GM18907 (cell line): Measurements from ENCODE around the gene DCDC2.
A peak's percentile ranks its signal among the peaks of the same experiment; 100 is the strongest.
"Not testable (repeated sequence)": the region's sequence is repeated elsewhere in the genome, so short reads cannot be mapped to it uniquely, and the experiment has no call there.

Experiments used
- ATAC-seq: cut with Tn5 transposase; IDR thresholded peaks from one replicate; pipeline ENCODE4 v1.9.1; 2021; ENCODE audit warnings: mild to moderate bottlenecking, moderate library complexity; ENCODE audit not compliant: unreplicated experiment

The DCDC2 gene

GRCh38 chr6:24329022-24329421, 28.8 kb downstream of the DCDC2 start:
- no peak for ATAC-seq

DNA sequence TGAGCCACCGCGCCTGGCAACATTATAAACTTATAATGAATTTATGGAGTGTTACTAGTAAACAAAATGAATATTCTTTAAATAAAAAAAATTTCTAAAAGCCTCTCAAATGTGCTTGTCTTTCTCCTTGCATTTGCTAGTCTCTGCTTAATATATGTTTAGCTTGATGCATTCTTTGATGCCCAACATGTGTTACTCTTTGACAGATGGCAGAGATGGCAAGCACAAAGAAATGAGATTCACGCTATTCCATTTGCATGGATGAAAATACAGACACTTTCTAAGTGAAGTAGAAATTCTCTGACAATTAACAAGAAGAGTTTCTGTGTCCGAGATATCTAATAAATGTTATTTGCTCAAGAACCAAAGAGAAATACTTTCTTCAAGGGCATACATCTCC, 30.1 kb downstream of the DCDC2 start:
- no peak for ATAC-seq

DNA sequence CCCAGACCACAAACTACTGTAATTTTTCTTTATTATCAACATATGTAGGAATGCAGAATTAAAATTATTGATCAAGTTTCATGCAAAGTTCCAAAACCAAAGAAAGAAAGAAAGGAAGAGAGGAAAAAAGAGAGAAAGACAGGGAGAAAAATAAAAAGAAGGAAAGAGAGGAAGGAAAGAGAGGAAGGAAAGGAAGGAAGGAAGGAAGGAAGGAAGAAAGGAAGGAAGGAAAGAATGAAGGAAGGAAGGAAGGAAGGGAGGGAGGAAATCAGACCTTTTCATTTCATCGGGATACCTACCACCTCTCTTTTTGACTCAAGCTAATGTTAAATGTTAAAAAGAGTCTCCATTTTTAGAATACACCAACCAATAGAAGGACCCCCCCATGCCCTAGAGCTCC, 31.9 kb downstream of the DCDC2 start:
- no peak for ATAC-seq

DNA sequence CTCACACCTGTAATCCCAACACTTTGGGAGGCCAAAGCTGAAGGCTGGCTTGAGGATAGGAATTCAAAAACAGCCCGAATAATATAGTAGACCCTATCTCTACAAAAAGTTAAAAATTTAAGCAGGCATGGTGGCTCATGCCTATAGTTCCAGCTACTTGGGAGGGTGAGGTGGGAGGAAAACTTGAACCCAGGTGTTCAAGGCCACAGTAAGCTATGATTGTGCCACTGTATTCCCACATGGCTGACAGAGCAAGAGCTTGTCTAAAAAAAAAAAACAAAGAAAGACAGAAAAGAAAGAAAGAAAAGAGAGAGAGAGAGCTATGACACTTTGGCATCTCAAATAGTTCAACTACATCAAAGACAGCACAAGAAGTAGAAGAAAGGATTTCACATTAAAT, 33.2 kb downstream of the DCDC2 start:
- no peak for ATAC-seq

- ATAC-seq, result no peak
Measured at GRCh38 chr6:24323632-24324337, 34.1 kb downstream of the DCDC2 start.

- ATAC-seq, result no peak
Measured at GRCh38 chr6:24322924-24323323, 34.9 kb downstream of the DCDC2 start.

GRCh38 chr6:24322446-24322845, 35.4 kb downstream of the DCDC2 start:
- ATAC-seq, result not testable (repeated sequence)

DNA sequence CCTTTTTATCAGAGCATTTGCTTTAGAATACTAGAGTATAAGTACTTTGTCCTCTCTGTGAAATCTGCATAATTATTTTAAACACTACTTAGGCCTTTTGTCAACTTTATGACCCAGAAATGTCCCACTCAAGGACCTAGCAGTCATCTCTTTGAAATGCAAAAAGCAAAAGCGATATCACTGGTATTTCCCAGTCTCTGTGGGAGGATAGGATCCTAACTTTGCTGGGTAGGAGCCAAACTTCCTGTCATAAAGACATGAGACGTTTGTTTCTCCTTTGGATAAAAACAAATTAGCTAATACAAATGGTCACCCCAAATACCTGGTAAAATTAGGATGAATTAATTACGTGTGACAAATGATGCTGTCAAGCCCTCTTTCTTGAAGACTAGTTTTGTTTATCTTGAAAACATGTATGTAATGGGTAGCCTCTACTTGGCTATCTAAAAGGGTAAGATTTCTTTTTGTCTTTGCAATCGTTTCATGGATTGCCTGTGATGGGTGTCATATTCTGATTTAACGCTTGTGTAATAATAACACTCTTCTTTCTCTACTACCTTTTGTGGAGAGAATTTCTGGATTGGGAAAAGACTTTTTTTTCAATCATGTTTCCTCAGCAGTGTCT, 36.2 kb downstream of the DCDC2 start:
- no peak for ATAC-seq

DNA sequence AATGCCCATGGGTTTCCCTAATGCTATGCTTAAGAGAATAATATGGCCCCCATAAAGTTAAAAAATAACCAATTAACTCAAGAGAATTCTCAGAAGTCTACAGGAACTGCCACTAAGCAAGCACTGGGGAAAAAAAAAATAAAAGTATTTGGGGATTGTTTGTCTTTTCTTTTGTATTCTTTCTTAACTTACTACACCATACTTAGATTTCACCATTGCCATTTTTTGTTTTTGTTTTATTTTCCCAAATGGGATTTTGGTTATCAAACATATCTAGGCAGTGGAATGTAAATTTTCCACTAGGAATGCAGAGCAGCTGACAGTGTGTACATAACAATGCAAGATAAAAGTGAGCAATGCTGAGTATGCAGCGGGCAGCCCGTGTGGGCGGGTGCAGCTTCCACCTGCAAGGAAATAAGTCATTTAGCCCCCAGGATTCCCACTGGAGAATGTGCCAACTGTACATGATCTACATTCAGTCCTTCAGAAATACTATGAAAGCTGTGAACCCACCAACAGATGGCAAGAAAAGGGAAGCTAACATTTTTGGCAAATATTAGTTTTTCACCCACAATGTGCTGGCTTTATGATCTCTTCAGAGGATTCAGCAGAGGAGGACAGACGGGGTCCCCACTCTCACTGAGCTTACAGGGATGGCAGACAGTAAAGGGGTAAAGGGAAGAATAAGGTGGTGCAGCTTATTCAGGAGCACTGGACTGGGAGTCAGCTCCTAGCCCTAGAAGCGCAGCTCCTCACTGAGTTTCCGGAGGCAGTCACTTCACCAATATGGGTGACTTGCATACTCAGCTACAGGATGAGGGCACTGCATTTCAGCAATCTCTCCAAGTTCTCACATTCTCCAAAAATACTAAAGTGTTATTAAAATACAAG, 44.4 kb downstream of the DCDC2 start:
- no peak for ATAC-seq

DNA sequence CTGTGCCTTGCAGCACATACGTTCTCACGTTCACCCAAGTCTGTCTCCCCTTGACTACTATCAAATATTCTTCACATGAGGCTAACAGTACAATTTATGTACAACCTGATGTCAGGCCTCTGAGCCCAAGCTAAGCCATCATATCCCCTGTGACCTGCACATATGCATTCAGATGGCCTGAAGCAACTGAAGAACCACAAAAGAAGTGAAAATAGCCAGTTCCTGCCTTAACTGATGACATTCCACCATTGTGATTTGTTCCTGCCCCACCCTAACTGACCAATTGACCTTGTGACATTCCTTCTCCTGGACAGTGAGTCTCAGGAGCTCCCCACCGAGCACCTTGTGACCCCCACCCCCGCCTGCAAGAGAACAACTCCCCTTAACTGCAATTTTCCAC, 46.1 kb downstream of the DCDC2 start:
- ATAC-seq, result not testable (repeated sequence)

DNA sequence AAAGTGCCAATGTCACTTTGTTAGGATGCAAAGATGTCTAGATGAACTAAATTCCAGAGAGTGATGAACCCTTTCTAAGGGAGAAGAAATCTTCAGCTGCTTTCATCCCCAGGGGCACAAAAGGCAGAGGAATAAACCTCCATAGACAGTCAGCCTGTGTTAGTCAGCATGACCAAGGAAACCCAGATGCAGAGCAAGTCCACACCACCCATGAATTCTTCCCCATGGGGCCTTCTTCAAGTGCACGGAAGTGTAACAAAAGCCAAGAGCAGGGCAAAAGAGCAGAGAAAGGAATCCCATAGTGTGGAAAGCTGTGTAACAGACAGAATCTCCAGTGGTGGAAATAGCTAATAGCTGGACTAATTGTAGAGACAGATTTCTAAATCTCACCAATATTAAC, 50.0 kb downstream of the DCDC2 start:
- no peak for ATAC-seq

GRCh38 chr6:24306936-24307335, 50.9 kb downstream of the DCDC2 start:
- no peak for ATAC-seq

DNA sequence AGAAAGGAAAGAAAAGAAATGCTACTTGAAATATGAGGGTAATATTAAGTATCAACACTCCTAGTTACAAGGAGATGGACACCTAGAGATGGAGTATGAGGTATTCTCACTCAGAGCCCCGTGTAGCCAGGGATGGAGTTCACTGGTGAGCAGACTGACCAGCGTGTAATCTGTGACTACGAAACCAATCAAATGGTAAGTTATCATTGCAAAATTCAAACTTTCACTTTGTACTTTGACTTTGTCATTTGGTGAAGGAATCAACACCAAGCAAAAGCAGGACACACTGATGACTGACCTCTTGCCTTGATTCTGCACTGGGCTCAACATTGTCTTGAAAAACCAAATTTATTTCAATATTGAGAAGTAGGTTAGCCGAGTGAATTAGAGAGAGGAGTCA, 51.8 kb downstream of the DCDC2 start:
- ATAC-seq, result no peak

DNA sequence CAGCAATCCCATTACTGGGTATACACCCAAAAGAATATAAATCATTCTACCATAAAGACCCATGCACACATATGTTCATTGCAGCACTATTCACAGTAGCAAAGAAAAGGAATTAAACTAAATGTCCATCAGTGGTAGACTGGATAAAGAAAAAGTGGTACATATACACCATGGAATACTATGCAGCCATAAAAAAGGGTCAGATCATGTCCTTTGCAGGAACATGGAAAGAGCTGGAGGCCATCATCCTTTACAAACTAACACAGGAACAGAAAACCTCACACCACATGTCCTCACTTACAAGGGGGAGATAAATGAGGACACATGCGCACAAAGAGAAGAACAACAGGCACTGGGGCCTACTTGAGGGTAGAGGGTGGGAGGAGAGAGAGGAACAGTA, 60.9 kb downstream of the DCDC2 start:
- ATAC-seq, result no peak

DNA sequence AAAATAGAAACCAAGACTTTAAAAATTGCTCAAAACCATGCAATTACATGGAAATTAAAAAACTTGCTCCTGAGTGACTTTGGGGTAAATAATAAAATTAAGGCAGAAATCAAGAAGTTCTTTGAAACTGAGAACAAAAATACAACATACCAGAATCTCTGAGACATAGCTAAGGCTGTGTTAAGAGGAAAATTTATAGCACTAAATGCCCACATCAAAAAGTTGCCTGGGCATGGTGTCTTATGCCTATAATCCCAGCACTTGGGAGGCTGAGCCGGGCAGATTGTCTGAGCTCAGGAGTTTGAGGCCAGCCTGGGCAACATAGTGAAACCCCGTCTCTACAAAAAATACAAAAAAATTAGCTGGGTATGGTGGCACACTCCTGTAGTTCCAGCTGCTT, 64.0 kb downstream of the DCDC2 start:
- not testable (repeated sequence) for ATAC-seq

DNA sequence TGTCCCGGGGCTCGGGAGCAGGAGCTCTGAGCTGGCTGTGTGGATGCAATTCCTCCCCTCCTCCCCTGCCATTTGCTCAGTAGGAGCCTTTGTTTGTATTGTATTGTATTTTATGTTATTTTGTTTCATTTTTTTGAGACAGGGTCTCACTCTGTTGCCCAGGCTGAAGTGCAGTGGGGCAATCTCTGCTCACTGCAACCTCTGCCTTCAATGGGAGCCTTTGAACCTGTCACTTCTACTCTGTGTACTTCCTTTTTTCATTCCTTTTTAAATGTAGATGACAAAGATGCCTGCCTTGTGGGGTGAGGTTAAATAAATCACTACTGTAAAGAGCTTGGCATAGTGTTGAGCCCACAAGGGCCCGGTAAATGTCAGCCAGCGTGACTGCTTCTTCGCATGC, 70.6 kb downstream of the DCDC2 start:
- ATAC-seq, result no peak

- ATAC-seq, result peak; percentile 9
Measured at GRCh38 chr6:24284006-24284405, 73.9 kb downstream of the DCDC2 start.

DNA sequence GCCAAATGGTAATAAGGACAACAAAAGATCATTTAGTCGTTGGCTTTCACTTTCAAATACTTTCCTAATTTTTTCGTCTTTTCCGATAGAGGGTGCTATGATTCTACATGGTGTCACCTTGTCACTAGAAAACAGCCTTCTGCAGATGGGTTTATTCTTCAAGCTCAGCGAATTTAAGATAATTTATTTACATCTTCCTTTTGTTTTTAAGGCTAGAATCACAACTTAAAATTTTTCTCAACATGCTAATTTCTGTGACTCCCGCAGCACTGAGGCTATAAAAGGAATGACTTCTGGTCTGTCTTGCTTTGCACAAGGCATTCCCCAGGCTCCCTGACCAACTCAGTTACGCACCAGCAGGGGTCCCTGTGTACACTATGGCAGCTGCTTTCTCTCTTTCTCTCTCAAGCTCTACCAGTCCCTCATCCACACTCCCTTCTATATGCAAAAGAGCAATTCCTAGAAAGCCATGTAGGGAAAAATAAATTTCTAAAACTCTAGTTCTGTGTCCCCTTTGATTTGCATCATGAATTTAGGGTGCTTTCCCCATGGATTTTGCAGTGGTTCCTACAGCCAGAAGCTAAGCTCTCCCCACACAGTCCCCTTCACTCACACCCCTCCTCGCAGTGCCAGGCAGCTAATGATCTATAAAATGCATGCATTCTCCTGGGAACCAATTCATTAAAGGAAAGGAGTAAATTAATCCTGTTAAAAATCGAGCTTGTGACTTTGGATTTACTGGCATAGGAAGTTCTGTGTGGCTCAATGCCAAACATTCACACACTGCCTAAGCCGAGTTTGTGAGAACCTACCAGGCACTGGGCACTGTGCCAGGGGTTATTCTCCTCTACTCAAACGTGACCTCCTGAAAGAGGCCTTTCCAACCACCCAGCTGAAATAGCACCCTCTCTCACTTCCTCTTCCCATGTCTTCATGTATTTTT, 74.5 kb downstream of the DCDC2 start:
- ATAC-seq, result peak; percentile 92

- no peak for ATAC-seq
Measured at GRCh38 chr6:24274441-24275083, 83.3 kb downstream of the DCDC2 start.
